ENCODE measurements around the gene SLC41A1.

GRCh38 chr1:205756552-205756951 is 56.4 kb downstream of the SLC41A1 start:
- TF ChIP-seq, protein P1, sequence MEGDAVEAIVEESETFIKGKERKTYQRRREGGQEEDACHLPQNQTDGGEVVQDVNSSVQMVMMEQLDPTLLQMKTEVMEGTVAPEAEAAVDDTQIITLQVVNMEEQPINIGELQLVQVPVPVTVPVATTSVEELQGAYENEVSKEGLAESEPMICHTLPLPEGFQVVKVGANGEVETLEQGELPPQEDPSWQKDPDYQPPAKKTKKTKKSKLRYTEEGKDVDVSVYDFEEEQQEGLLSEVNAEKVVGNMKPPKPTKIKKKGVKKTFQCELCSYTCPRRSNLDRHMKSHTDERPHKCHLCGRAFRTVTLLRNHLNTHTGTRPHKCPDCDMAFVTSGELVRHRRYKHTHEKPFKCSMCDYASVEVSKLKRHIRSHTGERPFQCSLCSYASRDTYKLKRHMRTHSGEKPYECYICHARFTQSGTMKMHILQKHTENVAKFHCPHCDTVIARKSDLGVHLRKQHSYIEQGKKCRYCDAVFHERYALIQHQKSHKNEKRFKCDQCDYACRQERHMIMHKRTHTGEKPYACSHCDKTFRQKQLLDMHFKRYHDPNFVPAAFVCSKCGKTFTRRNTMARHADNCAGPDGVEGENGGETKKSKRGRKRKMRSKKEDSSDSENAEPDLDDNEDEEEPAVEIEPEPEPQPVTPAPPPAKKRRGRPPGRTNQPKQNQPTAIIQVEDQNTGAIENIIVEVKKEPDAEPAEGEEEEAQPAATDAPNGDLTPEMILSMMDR (IDR thresholded peaks at IDR 0.05): no peak
- TF ChIP-seq POLR2A (IDR thresholded peaks at IDR 0.05) (no peak), EP300 (IDR thresholded peaks at IDR 0.05) (no peak)

All from tibial nerve (tissue), 4 donors.